GM13977 (cell line): ENCODE measurements around the gene BRI3BP.
"Not testable (repeated sequence)": the region's sequence is repeated elsewhere in the genome, so short reads cannot be mapped to it uniquely, and the experiment has no call there.

Experiments
- DNase-seq: peaks from one replicate; pipeline ENCODE4 v3.0.0; 2012; ENCODE audit warnings: low spot score
- in situ Hi-C: fragments of 300-500 bp; cut with MboI; formaldehyde crosslinking; loops from one replicate; pipeline ENCODE4 v1.12.0; 2022; ENCODE audit warnings: low sequenced_read_pairs, low pct_unique_long_range_greater_than_20kb, mixed read lengths, inconsistent platforms; ENCODE audit not compliant: unreplicated experiment
- TF ChIP-seq, protein P1 (sequence below): IDR thresholded peaks from 2 replicates; pipeline ENCODE4 v1.5.1; 2012; ENCODE audit warnings: mild to moderate bottlenecking, control low read depth; ENCODE audit not compliant: insufficient read depth; ENCODE audit errors: extremely low read depth, missing control alignments

Gene BRI3BP

DNA sequence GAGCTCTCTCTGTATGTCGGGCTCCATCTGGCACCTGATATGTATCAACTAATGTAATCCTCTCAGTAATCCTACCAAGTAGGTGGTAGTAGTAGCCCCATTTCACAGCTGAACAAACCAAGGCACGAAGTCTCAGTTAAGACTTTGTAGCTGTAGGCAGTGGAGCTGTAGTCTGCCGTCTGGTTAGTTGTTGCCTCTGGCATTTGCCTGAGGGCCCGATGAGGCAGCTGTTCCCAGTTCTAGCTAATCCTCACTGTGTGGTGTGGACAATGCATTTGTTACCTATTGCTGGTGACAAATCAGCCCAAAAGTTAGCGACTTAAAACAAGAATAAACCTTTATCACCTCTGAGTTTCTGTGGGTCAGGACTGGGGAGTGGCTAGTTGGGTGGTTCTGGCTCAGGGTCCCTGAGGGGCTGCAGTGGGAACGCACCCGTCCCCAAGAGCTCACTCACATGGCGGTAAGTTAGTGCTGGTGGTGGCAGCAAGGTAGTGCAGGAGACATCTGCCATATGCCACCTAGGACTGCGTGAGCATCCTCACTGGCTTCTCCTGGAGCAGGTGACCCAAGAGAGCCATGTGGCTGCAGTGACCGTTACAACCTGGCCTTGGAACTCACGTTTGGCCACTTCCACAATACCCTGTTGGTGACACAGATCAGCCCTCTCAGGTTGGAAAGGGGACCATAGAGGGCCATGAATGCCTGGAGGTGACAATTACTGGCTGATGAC, 77.4 kb downstream of the BRI3BP start:
- in situ Hi-C loops: no loop called here
- no peak for DNase-seq
- TF ChIP-seq, protein P1, sequence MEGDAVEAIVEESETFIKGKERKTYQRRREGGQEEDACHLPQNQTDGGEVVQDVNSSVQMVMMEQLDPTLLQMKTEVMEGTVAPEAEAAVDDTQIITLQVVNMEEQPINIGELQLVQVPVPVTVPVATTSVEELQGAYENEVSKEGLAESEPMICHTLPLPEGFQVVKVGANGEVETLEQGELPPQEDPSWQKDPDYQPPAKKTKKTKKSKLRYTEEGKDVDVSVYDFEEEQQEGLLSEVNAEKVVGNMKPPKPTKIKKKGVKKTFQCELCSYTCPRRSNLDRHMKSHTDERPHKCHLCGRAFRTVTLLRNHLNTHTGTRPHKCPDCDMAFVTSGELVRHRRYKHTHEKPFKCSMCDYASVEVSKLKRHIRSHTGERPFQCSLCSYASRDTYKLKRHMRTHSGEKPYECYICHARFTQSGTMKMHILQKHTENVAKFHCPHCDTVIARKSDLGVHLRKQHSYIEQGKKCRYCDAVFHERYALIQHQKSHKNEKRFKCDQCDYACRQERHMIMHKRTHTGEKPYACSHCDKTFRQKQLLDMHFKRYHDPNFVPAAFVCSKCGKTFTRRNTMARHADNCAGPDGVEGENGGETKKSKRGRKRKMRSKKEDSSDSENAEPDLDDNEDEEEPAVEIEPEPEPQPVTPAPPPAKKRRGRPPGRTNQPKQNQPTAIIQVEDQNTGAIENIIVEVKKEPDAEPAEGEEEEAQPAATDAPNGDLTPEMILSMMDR: no peak

DNA sequence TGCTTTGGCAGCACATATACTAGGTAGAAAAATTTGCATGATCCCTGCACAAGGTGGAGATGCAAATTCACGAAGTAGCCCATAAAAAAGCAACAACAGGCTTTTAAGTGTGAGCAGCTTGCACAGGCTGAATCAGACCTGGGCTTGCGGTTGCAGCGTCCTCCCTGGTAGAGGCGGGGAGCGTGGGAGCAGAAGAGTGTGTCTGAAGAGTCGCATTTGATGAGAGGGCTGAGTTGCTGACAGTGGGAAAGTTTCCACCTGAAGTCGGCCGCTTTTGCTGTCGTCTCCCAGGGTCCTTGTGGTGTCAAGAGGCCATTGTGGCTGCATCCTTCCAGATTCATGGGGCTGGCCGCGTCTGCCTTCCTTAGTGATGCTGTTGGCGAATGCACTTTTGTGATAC, 78.0 kb downstream of the BRI3BP start:
- TF ChIP-seq, protein P1: no peak
- in situ Hi-C loops: no loop called here
- DNase-seq: no peak

DNA sequence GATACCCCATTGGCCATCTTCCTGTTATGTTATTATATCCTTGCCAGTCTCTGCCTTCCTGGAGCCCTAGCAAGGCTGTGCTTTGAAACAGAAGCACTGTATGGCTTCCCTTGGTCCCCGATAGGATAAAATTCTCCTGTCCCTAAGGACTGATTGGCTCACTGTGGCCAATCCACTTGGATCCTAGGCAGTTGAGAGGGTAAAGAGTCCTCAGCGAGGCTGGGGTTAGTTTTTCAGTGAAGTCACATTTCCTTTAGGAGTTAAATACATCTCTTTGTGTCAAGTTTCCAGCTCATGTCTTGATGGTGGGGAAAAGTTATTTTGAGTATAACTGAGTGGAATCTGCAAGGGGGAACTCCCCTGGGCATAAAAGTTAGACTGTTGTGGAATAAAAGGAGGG, 79.1 kb downstream of the BRI3BP start:
- TF ChIP-seq, protein P1: no peak
- in situ Hi-C loops: no loop called here

DNA sequence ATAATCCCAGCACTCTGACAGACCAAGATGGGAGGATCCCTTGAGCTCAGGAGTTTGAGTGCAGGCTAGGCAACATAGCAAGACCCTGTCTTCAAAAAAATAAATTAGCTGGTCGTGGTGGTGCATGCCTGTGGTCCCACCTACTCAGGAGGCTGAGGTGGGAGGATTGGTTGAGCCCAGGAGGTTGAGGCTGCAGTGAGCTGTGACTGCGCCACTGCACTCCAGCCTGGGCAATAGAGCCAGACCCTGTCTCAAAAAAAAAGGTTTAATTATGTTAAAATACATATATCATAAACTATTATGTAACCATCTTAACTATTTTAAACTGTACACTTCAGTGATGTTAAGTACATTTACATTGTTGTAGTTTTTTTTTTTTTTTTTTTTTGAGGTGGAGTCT, 80.8 kb downstream of the BRI3BP start:
- DNase-seq, in situ Hi-C loops: not testable (repeated sequence)

More for the DNA sequence above, 79.1 kb downstream of the BRI3BP start:
- DNase-seq: no peak

DNA sequence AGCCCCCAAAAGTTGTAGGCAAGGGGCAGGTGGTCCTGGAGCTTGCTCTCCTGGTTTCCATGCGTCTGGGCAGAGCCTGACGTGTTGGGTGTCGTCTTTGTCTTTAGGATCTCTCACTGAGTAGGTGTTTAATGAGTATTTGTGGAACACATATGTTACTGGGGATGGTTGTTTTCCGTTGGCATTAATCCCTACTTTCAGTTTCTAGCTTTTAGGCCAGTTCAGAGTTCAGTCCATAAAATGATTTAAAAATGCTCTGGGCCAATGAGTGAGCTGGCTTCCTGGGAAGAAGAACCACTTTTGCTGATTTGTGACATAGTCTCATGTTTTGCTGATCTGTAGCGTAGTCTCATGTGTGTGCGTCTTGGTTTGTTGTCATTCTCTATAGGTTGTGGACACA, 82.7 kb downstream of the BRI3BP start:
- in situ Hi-C loops: no loop called here
- TF ChIP-seq, protein P1: no peak
- no peak for DNase-seq

DNA sequence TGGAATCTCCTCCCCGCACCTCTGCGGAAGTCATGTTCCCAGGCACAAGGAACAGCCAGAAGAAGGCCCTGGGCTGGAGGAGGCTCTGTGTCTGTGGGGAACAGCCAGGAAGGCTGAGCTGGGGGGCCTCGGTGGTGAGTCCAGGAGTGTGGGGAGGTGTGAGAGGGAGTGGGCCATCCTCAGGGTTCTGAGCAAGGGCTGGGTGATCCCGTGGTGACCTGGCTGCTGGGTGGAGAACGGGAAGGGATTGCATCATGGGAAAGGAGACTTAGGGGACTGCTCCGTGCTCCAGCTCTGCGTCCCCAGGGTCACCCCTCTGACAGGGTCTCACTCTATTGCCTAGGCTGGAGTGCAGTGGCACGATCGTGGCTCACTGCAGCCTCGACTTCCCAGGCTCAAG, 85.6 kb downstream of the BRI3BP start:
- no peak for DNase-seq
- TF ChIP-seq, protein P1: no peak
- in situ Hi-C loops: no loop called here

DNA sequence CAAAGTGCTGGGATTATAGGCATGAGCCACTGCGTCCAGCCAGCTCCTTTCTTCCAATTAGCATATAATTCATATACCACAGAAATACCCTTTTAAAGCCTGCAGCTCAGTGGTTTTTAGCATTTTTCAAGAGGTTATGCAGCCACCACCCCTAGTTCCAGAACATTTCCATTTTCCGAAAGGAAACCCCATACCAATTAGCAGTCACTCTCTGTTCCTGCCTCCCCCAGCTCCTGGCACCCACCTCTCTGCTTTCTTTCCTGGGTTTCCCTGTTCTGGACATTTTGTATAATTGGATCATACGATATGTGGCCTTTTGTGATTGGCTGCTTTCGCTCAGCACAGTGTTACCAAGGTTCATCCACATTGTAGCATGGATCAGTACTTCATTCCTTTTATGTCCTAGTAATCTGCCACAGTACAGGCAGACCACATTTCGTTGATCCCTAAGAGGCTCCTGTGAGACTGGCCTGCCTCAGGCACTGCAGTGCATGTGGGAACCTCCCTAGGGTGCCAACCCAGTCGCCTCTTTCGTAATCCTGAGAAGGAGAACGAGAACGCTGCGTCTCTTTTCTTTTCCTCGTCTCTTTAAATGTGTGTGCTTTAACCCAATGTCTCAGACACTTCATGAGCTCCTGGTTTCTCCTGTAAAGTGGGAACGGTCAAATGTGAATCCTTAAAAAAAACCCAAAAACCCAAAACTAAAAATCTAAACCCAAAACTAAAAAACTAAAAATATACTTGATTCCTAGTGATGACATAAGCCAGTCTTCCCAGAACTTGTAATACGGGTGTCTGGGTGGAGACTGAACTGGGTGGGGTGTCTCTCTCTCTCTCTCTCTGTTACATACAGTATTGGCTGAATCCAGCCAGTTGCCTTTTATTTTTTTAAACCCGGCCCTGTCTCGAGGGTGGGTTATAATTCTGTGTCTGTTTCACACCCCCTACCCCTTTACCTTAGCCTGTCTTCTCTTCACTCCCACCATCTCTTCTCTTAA, 86.5 kb downstream of the BRI3BP start:
- in situ Hi-C loops: no loop called here
- DNase-seq: no peak
- TF ChIP-seq, protein P1: no peak
